T-helper 1 cell treated with Interleukin-12 subunit alpha and Interleukin-12 subunit beta and Interleukin-4 antibody, amounts not matched to agents 30 μg/mL and 1 μg/mL, for 36 hours (primary cell): Measurements from ENCODE around the gene FCN3.

ENCODE experiments used
- H3K27ac Mint-ChIP-seq: one replicate; pipeline ENCODE4 v1.8.0; 2021; ENCODE audit warnings: mild to moderate bottlenecking, mixed read lengths
- H3K27me3 Mint-ChIP-seq: one replicate; pipeline ENCODE4 v1.8.0; 2021; ENCODE audit warnings: low read depth, mixed read lengths
- H3K36me3 Mint-ChIP-seq: one replicate; pipeline ENCODE4 v1.8.0; 2021; ENCODE audit warnings: low read depth, mixed read lengths
- H3K4me1 Mint-ChIP-seq: one replicate; pipeline ENCODE4 v1.8.0; 2021; ENCODE audit warnings: low read depth, mixed read lengths
- H3K4me3 Mint-ChIP-seq: one replicate; pipeline ENCODE4 v1.8.0; 2021; ENCODE audit warnings: mild to moderate bottlenecking, moderate library complexity, mixed read lengths
- H3K9me3 Mint-ChIP-seq: one replicate; pipeline ENCODE4 v1.8.0; 2021; ENCODE audit warnings: mixed read lengths

The FCN3 gene

DNA sequence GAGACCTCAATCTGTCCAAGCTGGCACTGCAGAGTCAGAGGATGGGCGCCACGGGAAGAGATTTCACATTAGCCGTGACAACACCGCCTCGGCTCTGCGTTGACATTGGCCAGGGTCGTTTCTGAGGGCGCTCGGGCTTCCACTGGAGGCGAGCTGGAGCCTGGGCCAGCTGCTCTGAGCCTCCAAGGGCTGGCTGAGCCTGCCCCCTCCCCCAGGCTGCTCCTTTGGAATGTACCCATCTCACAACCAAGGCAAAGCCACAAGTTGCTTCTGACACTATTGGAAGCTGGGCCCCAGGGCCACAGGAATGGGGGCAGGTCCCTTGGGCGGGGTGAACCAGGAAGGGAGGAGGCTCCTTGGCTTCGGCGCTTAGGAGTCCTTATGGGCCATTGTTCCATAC is 30.4 kb upstream of the FCN3 start:
- Mint-ChIP-seq H3K9me3 (no peaks in the 10 kb centered on the region), H3K27ac (no peak overlapping the region), H3K4me1 (peaks cover 2% of the 10 kb centered on the region), H3K36me3 (peaks cover 20% of the 10 kb centered on the region), H3K4me3 (no peak overlapping the region), H3K27me3 (no peaks in the 10 kb centered on the region)

- Mint-ChIP-seq H3K27me3 (no peaks in the 10 kb centered on the region), H3K4me3 (no peak overlapping the region), H3K36me3 (peaks cover 19% of the 10 kb centered on the region), H3K9me3 (no peaks in the 10 kb centered on the region), H3K27ac (peak overlapping the region; percentile 50), H3K4me1 (peaks cover 2% of the 10 kb centered on the region)
Measured at GRCh38 chr1:27403931-27404330, 29.3 kb upstream of the FCN3 start.

- peaks cover 13% of the 10 kb centered on the region for H3K36me3 Mint-ChIP-seq
- H3K4me1 Mint-ChIP-seq = peaks cover 2% of the 10 kb centered on the region
- no peak overlapping the region for H3K4me3 Mint-ChIP-seq
- H3K9me3 Mint-ChIP-seq = no peaks in the 10 kb centered on the region
- no peaks in the 10 kb centered on the region for H3K27me3 Mint-ChIP-seq
- no peak overlapping the region for H3K27ac Mint-ChIP-seq
Measured at GRCh38 chr1:27403065-27403726, 28.6 kb upstream of the FCN3 start.

- no peak overlapping the region for H3K4me3 Mint-ChIP-seq
- peaks cover 2% of the 10 kb centered on the region for H3K4me1 Mint-ChIP-seq
- no peaks in the 10 kb centered on the region for H3K9me3 Mint-ChIP-seq
- H3K27me3 Mint-ChIP-seq = no peaks in the 10 kb centered on the region
- H3K27ac Mint-ChIP-seq = no peak overlapping the region
- peaks cover 6% of the 10 kb centered on the region for H3K36me3 Mint-ChIP-seq
Measured at GRCh38 chr1:27402349-27402754, 27.7 kb upstream of the FCN3 start.

DNA sequence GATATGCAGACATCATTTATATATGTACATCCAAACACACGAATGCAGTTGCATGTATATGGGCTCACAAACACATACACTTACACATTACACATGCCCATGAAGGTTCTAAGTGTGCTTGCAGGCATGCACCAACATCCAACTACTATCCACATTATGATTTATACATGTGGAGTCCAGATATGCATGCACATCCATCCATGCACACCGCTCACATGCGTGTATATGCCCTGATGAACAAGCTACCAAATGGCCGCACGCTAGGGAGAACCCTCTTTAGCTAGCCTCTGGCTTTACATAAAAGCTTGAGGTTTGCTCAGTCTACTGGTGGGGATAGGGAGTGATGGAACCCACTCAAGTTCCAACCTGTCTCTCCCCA is 26.3 kb upstream of the FCN3 start:
- Mint-ChIP-seq H3K27ac (no peak overlapping the region), H3K4me1 (peaks cover 2% of the 10 kb centered on the region), H3K4me3 (no peak overlapping the region), H3K36me3 (peaks cover 3% of the 10 kb centered on the region), H3K27me3 (no peaks in the 10 kb centered on the region), H3K9me3 (no peaks in the 10 kb centered on the region)

GRCh38 chr1:27400082-27400962 is 25.7 kb upstream of the FCN3 start:
- Mint-ChIP-seq H3K9me3 (no peaks in the 10 kb centered on the region), H3K4me1 (peaks cover 2% of the 10 kb centered on the region), H3K36me3 (peaks cover 3% of the 10 kb centered on the region), H3K27ac (no peak overlapping the region), H3K4me3 (no peak overlapping the region), H3K27me3 (no peaks in the 10 kb centered on the region)

DNA sequence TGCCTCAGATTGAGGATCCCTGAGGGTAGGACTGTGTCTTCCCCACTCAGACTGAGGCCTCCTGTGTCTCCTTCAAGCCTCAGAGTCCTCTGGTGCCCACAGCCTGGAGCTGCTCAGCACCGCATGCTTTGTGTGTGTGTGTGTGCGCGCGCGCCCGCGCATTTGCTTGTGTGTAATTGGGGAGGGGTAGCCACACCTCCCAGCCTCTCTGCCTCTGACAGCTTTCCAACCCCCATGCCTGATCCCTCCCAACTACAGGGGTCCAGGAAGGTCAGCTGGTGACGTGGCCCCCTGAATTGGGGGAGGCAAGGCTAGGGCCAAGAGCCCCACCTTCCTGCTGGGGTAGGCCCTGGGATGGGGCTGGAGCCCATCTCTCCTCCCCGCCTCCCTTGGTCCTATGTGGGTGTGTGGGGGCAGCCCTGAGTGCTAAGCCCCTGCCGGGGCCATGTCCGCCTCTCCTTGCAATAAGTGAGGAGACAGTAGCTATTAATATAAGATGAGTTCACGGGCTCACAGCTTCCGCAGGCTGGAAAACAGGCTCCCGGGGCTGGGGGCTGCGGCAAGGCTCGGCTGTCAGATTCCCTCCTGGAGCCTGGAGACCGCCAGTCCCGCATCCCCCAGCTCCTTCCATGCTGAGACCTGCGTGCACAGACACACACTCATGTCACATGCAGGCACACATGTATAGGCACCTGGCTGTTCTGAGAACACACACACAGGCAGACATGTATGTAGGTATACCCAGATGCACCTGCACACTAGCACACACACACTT is 24.8 kb upstream of the FCN3 start:
- Mint-ChIP-seq H3K27me3 (no peaks in the 10 kb centered on the region), H3K9me3 (no peaks in the 10 kb centered on the region), H3K36me3 (peaks cover under 1% of the 10 kb centered on the region), H3K4me3 (no peak overlapping the region), H3K27ac (no peak overlapping the region), H3K4me1 (peaks cover 4% of the 10 kb centered on the region)

DNA sequence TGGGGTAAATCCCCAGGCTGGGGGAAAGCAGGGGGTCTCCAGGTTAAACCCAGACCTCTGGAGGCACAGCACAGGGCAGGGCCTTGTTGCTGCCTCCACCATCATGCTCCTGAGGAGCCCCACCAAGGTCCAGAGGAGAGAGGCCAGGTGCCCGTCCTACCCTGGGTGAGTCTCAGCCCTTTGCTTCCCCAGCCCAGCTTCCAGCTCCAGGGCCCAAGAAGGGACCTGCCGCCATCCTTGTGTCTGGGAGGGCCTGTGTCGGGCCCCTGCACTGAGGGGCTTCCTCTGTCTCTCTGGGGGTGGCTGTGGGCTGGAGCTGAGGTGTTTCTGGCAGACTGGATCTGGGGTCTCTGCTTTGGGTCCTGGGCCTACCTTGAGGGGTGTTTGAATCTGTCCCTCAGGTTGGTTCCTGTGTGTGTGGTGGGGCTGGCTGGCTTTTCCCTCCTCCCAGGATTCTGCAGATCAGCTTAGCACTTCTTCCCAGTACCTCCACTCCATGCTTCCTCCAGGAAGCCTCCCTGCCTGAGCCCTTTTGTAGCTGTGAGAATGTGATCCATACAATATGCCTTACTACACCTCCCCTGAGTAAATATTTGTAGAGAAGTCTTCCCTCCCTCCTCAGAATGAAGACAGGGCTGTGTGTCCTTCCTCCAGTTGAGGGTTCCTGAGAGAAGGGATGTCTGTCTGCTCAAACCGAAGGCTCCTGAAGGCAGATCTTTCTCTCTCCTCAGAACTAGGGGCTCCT is 24.0 kb upstream of the FCN3 start:
- H3K27ac Mint-ChIP-seq = no peak overlapping the region
- no peaks in the 10 kb centered on the region for H3K9me3 Mint-ChIP-seq
- no peaks in the 10 kb centered on the region for H3K27me3 Mint-ChIP-seq
- H3K4me1 Mint-ChIP-seq = peaks cover 4% of the 10 kb centered on the region
- no peaks in the 10 kb centered on the region for H3K36me3 Mint-ChIP-seq
- H3K4me3 Mint-ChIP-seq = no peak overlapping the region

- H3K9me3 Mint-ChIP-seq = no peaks in the 10 kb centered on the region
- no peaks in the 10 kb centered on the region for H3K27me3 Mint-ChIP-seq
- no peak overlapping the region for H3K4me3 Mint-ChIP-seq
- no peaks in the 10 kb centered on the region for H3K36me3 Mint-ChIP-seq
- H3K27ac Mint-ChIP-seq = no peak overlapping the region
- peaks cover 3% of the 10 kb centered on the region for H3K4me1 Mint-ChIP-seq
Measured at GRCh38 chr1:27397749-27398148, 23.1 kb upstream of the FCN3 start.

- Mint-ChIP-seq H3K4me3 (no peak overlapping the region), H3K27ac (no peak overlapping the region), H3K9me3 (no peaks in the 10 kb centered on the region), H3K4me1 (peaks cover 6% of the 10 kb centered on the region), H3K36me3 (no peaks in the 10 kb centered on the region), H3K27me3 (peaks cover 2% of the 10 kb centered on the region)
Measured at GRCh38 chr1:27397110-27397509, 22.5 kb upstream of the FCN3 start.

GRCh38 chr1:27395441-27396195 is 21.0 kb upstream of the FCN3 start:
- Mint-ChIP-seq H3K27me3 (peaks cover 4% of the 10 kb centered on the region), H3K36me3 (no peaks in the 10 kb centered on the region), H3K27ac (no peak overlapping the region), H3K4me1 (peaks cover 11% of the 10 kb centered on the region), H3K4me3 (no peak overlapping the region), H3K9me3 (no peaks in the 10 kb centered on the region)

GRCh38 chr1:27394925-27395324 is 20.3 kb upstream of the FCN3 start:
- H3K4me3 Mint-ChIP-seq = no peak overlapping the region
- H3K4me1 Mint-ChIP-seq = peaks cover 11% of the 10 kb centered on the region
- H3K36me3 Mint-ChIP-seq = no peaks in the 10 kb centered on the region

DNA sequence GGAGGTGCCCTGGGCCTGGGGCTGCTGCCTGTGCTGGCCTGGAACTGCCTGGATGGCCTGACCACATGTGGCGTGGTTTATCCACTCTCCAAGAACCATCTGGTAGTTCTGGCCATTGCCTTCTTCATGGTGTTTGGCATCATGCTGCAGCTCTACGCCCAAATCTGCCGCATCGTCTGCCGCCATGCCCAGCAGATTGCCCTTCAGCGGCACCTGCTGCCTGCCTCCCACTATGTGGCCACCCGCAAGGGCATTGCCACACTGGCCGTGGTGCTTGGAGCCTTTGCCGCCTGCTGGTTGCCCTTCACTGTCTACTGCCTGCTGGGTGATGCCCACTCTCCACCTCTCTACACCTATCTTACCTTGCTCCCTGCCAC is 19.6 kb upstream of the FCN3 start:
- Mint-ChIP-seq H3K27me3 (peaks cover 11% of the 10 kb centered on the region), H3K27ac (peak overlapping the region; percentile 46), H3K4me1 (peaks cover 11% of the 10 kb centered on the region), H3K36me3 (no peaks in the 10 kb centered on the region), H3K4me3 (peak overlapping the region; percentile 17), H3K9me3 (no peaks in the 10 kb centered on the region)

More at GRCh38 chr1:27394925-27395324, 20.3 kb upstream of the FCN3 start:
- Mint-ChIP-seq H3K27me3 (peaks cover 5% of the 10 kb centered on the region), H3K9me3 (no peaks in the 10 kb centered on the region), H3K27ac (no peak overlapping the region)
